Neural cell (in vitro differentiated cells): ENCODE data around the gene UBAP1. TPM values are rescaled to one million over a fixed set of nuclear protein-coding genes. Genes with fewer than 3 reads are reported as not detected.

Experiments used
- H2AFZ ChIP-seq: fragments of 200-600, 300-800 bp; sonication (generic), shearing (Covaris generic); 2 replicates; pipeline ENCODE4 v1.6.0; 2014; ENCODE audit warnings: low read depth, mild to moderate bottlenecking, antibody characterized with exemption, low read length, moderate library complexity
- H3F3A ChIP-seq: fragments of 200-600 bp; shearing (Covaris generic); 2 replicates; pipeline ENCODE4 v1.6.1; 2016; ENCODE audit warnings: mild to moderate bottlenecking, moderate library complexity, mixed read lengths, antibody characterized with exemption, low read length; ENCODE audit not compliant: insufficient read depth, poor library complexity, severe bottlenecking
- H3K27ac ChIP-seq: fragments of 200-600, 300-800 bp; sonication (generic), shearing (Covaris generic); 2 replicates; pipeline ENCODE4 v1.5.1; 2014; ENCODE audit warnings: mild to moderate bottlenecking, low read length, moderate library complexity
- H3K27me3 ChIP-seq: fragments of 300-800, 200-600 bp; sonication (generic), shearing (Covaris generic); 2 replicates; pipeline ENCODE4 v1.6.0; 2014; ENCODE audit warnings: mild to moderate bottlenecking, low read depth, low read length, moderate library complexity; ENCODE audit not compliant: insufficient read depth
- H3K36me3 ChIP-seq: fragments of 300-800, 200-600 bp; sonication (generic), shearing (Covaris generic); 2 replicates; pipeline ENCODE4 v1.5.1; 2014; ENCODE audit warnings: mild to moderate bottlenecking, antibody characterized with exemption, low read length, moderate library complexity; ENCODE audit not compliant: insufficient read depth
- H3K4me2 ChIP-seq: fragments of 300-800, 200-600 bp; sonication (generic), shearing (Covaris generic); 2 replicates; pipeline ENCODE4 v1.6.0; 2014; ENCODE audit warnings: mild to moderate bottlenecking, low read length
- H3K4me3 ChIP-seq: fragments of 300-800, 200-600 bp; sonication (generic), shearing (Covaris generic); 2 replicates; pipeline ENCODE4 v1.5.1; 2014; ENCODE audit warnings: mild to moderate bottlenecking, low read length, moderate library complexity
- H3K79me2 ChIP-seq: fragments of 200-600 bp; shearing (Covaris generic); replicated peaks from 2 replicates; pipeline ENCODE4 v1.6.0; 2014; ENCODE audit warnings: mild to moderate bottlenecking, low read length, moderate library complexity; ENCODE audit not compliant: insufficient read depth
- H3K9ac ChIP-seq: fragments of 300-800, 200-600 bp; sonication (generic), shearing (Covaris generic); 2 replicates; pipeline ENCODE4 v1.6.1; 2016; ENCODE audit warnings: mild to moderate bottlenecking, low read length, mixed read lengths
- H3K9me2 ChIP-seq: fragments of 200-600 bp; shearing (Covaris generic); 2 replicates; pipeline ENCODE4 v1.6.1; 2016; ENCODE audit warnings: mild to moderate bottlenecking, low read length, mixed read lengths; ENCODE audit not compliant: insufficient read depth
- H3K9me3 ChIP-seq: fragments of 200-600, 300-800 bp; sonication (generic), shearing (Covaris generic); 2 replicates; pipeline ENCODE4 v1.6.1; 2016; ENCODE audit warnings: mild to moderate bottlenecking, mixed run types, low read length, moderate library complexity, mixed read lengths
- H4K20me1 ChIP-seq: fragments of 200-600 bp; shearing (Covaris generic); 2 replicates; pipeline ENCODE4 v1.6.1; 2016; ENCODE audit warnings: mild to moderate bottlenecking, mixed run types; ENCODE audit not compliant: insufficient read depth
- CTCF ChIP-seq: fragments of 450-650 bp; IDR thresholded peaks from 2 replicates; pipeline ENCODE4 v1.5.1; 2014; ENCODE audit warnings: antibody characterized with exemption, mild to moderate bottlenecking, moderate library complexity; ENCODE audit not compliant: poor library complexity, severe bottlenecking
- EP300 ChIP-seq: fragments of 450-650 bp; conservative IDR thresholded peaks from 2 replicates; pipeline ENCODE4 v1.6.1; 2014; ENCODE audit warnings: antibody characterized with exemption, mild to moderate bottlenecking, moderate library complexity; ENCODE audit not compliant: poor library complexity, severe bottlenecking
- EZH2 ChIP-seq: fragments of 200-600, 300-800 bp; shearing (Covaris generic), sonication (generic); IDR thresholded peaks from 2 replicates; pipeline ENCODE4 v1.6.1; 2014; ENCODE audit warnings: antibody characterized with exemption, low read length, borderline replicate concordance, mild to moderate bottlenecking; ENCODE audit not compliant: insufficient read depth, poor library complexity, severe bottlenecking
- MXI1 ChIP-seq: fragments of 450-650 bp; conservative IDR thresholded peaks from 2 replicates; pipeline ENCODE4 v1.6.1; 2014; ENCODE audit warnings: antibody characterized with exemption, mild to moderate bottlenecking; ENCODE audit not compliant: poor library complexity, severe bottlenecking
- POLR2AphosphoS5 ChIP-seq: IDR thresholded peaks from 2 replicates; pipeline ENCODE4 v1.6.1; 2012
- RAD21 ChIP-seq: fragments of 450-650 bp; conservative IDR thresholded peaks from 2 replicates; pipeline ENCODE4 v1.6.1; 2014; ENCODE audit warnings: antibody characterized with exemption, mild to moderate bottlenecking, moderate library complexity
- SMC3 ChIP-seq: fragments of 450-650 bp; conservative IDR thresholded peaks from 2 replicates; pipeline ENCODE4 v1.6.1; 2014; ENCODE audit warnings: antibody characterized with exemption, mild to moderate bottlenecking, moderate library complexity; ENCODE audit not compliant: poor library complexity
- TAF1 ChIP-seq: IDR thresholded peaks from 2 replicates; pipeline ENCODE4 v1.6.1; 2012; ENCODE audit warnings: low read depth
- polyA plus RNA-seq: library from polyadenylated mRNA; depleted of rRNA; stranded (reverse); fragments of >200 nt; gene quantifications from 2 replicates; pipeline ENCODE4 v1.2.3, GENCODE V29; 2014
- TF ChIP-seq, protein P1 (sequence below): IDR thresholded peaks from 2 replicates; pipeline ENCODE4 v1.6.1; 2012; ENCODE audit warnings: borderline replicate concordance

UBAP1 gene
- polyA plus RNA-seq, 1 donor from 2014 or later = 35.1 TPM

DNA sequence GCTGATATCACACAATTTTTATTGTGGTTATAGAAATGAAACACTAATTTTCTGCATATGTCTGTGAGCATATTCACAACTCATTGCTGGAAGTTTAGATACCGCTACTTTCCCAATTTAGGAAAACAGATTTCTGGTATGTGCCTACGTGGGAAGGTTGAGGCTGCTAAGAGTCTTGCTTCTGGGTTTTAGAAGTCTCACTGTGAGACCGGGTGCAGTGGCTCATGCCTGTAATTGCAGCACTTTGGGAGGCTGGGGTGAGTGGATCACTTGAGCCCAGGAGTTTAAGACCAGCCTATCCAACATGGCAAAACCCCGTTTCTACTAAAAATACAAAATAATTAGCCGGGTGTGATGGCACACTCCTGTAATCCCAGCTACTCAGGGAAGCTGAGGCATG lies 39.6 kb downstream of the UBAP1 start:
- Histone ChIP-seq H3K36me3 (no peaks in the 10 kb centered on the region), H3K27me3 (no peaks in the 10 kb centered on the region), H3K9ac (no peak overlapping the region), H4K20me1 (no peaks in the 10 kb centered on the region), H3K9me3 (no peaks in the 10 kb centered on the region), H3K27ac (no peak overlapping the region), H3K79me2 (no peaks in the 10 kb centered on the region), H2AFZ (no peak overlapping the region), H3K9me2 (no peaks in the 10 kb centered on the region), H3K4me2 (no peak overlapping the region), H3F3A (no peaks in the 10 kb centered on the region), H3K4me3 (no peak overlapping the region)
- TF ChIP-seq MXI1 (no peak), EP300 (no peak), RAD21 (no peak), TAF1 (no peak), CTCF (no peak), EZH2 (no peak), POLR2AphosphoS5 (no peak), SMC3 (no peak)
- TF ChIP-seq, protein P1, sequence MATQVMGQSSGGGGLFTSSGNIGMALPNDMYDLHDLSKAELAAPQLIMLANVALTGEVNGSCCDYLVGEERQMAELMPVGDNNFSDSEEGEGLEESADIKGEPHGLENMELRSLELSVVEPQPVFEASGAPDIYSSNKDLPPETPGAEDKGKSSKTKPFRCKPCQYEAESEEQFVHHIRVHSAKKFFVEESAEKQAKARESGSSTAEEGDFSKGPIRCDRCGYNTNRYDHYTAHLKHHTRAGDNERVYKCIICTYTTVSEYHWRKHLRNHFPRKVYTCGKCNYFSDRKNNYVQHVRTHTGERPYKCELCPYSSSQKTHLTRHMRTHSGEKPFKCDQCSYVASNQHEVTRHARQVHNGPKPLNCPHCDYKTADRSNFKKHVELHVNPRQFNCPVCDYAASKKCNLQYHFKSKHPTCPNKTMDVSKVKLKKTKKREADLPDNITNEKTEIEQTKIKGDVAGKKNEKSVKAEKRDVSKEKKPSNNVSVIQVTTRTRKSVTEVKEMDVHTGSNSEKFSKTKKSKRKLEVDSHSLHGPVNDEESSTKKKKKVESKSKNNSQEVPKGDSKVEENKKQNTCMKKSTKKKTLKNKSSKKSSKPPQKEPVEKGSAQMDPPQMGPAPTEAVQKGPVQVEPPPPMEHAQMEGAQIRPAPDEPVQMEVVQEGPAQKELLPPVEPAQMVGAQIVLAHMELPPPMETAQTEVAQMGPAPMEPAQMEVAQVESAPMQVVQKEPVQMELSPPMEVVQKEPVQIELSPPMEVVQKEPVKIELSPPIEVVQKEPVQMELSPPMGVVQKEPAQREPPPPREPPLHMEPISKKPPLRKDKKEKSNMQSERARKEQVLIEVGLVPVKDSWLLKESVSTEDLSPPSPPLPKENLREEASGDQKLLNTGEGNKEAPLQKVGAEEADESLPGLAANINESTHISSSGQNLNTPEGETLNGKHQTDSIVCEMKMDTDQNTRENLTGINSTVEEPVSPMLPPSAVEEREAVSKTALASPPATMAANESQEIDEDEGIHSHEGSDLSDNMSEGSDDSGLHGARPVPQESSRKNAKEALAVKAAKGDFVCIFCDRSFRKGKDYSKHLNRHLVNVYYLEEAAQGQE = no peak

DNA sequence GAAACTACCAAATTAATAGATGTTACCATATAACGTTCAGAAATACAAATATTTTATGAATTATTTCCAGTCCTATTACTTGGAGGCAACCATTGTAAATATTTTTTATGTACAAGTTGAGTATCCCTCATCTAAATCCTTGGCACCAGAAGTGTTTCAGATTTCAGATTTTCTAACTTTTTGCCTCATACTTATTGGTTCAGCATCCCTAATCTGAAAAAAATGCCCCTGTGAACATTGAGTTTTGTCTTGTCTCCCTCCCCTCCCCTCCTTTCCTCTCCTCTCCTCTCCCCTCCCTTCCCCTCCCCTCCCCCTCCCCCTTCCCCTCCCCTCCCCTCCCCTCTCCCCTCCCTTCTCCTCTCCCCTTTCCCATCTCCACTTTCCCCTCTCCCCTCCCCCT lies 40.6 kb downstream of the UBAP1 start:
- Histone ChIP-seq H3K9me3 (no peaks in the 10 kb centered on the region), H2AFZ (no peak overlapping the region), H3K36me3 (no peaks in the 10 kb centered on the region), H3K9ac (no peak overlapping the region), H3K27ac (no peak overlapping the region), H3K79me2 (no peaks in the 10 kb centered on the region), H4K20me1 (no peaks in the 10 kb centered on the region), H3F3A (no peaks in the 10 kb centered on the region), H3K4me2 (no peak overlapping the region), H3K27me3 (no peaks in the 10 kb centered on the region), H3K4me3 (no peak overlapping the region), H3K9me2 (no peaks in the 10 kb centered on the region)
- TF ChIP-seq POLR2AphosphoS5 = no peak
- no peak for TF ChIP-seq TAF1
- TF ChIP-seq CTCF = no peak
